HG02970 (cell line): Measurements from ENCODE around the gene AGPAT1.
"Not testable (repeated sequence)": the region's sequence is repeated elsewhere in the genome, so short reads cannot be mapped to it uniquely, and the experiment has no call there.

Experiments used
- ATAC-seq: cut with Tn5 transposase; IDR thresholded peaks from one replicate; pipeline ENCODE4 v1.9.1; 2021; ENCODE audit warnings: mild to moderate bottlenecking, moderate library complexity, moderate number of reproducible peaks; ENCODE audit not compliant: unreplicated experiment, low FRiP score

AGPAT1 gene

GRCh38 chr6:32187725-32188380 lies 12.0 kb upstream of the AGPAT1 start:
- not testable (repeated sequence) for ATAC-seq

- ATAC-seq: no peak
Observed at GRCh38 chr6:32187009-32187709, 11.3 kb upstream of the AGPAT1 start.

- ATAC-seq: not testable (repeated sequence)
Observed at GRCh38 chr6:32186151-32186840, 10.4 kb upstream of the AGPAT1 start.

- not testable (repeated sequence) for ATAC-seq
Observed at GRCh38 chr6:32185681-32186131, 9.8 kb upstream of the AGPAT1 start.

- no peak for ATAC-seq
Observed at GRCh38 chr6:32184084-32184640, 8.3 kb upstream of the AGPAT1 start, which contains the start of gene AGER. TSS of gene AGER (minus strand) at chr6:32184253. CDS start at chr6:32184222, 31 bp downstream.

GRCh38 chr6:32183483-32184083 lies 7.7 kb upstream of the AGPAT1 start:
- ATAC-seq: no peak

- no peak for ATAC-seq
Observed at GRCh38 chr6:32183030-32183429, 7.1 kb upstream of the AGPAT1 start.

- no peak for ATAC-seq
Observed at GRCh38 chr6:32182555-32182981, 6.7 kb upstream of the AGPAT1 start.

- no peak for ATAC-seq
Observed at GRCh38 chr6:32181915-32182529, 6.1 kb upstream of the AGPAT1 start.

GRCh38 chr6:32181148-32181702 lies 5.3 kb upstream of the AGPAT1 start:
- no peak for ATAC-seq

GRCh38 chr6:32179766-32180405 lies 4.0 kb upstream of the AGPAT1 start:
- no peak for ATAC-seq

GRCh38 chr6:32178547-32179440 lies 2.9 kb upstream of the AGPAT1 start:
- no peak for ATAC-seq

- peak; percentile 85 for ATAC-seq
Observed at GRCh38 chr6:32177788-32178546, 2.1 kb upstream of the AGPAT1 start, which contains the start of gene RNF5. TSS of gene RNF5 (plus strand) at chr6:32178405. CDS start at chr6:32178512, 107 bp downstream.

GRCh38 chr6:32177183-32177787 lies 1.4 kb upstream of the AGPAT1 start:
- ATAC-seq: no peak

GRCh38 chr6:32176476-32177182 lies 745 bp upstream of the AGPAT1 start:
- no peak for ATAC-seq

GRCh38 chr6:32175322-32175710 lies 568 bp downstream of the AGPAT1 start:
- no peak for ATAC-seq

GRCh38 chr6:32174416-32174815 lies 1.5 kb downstream of the AGPAT1 start:
- no peak for ATAC-seq
